Liver (tissue), 9 donors: ENCODE data around the gene ST6GAL1. TPM values are rescaled to one million over a fixed set of nuclear protein-coding genes. Genes with fewer than 3 reads are reported as not detected.

Source experiments
- DNase-seq: peaks from one replicate; pipeline ENCODE4 v3.0.0-alpha.2; 2017; ENCODE audit warnings: low spot score
- H3K27ac ChIP-seq, 2 donors: one replicate each; pipeline ENCODE4 v1.7.0; 2013; ENCODE audit warnings: inconsistent platforms in 2 of 2, low read length in 2 of 2, control low read depth in 1 of 2, low read depth in 1 of 2, mild to moderate bottlenecking in 1 of 2
- H3K27me3 ChIP-seq, 4 donors: one replicate each; pipeline versions ENCODE4 v1.6.1 to v1.7.0; 2013; ENCODE audit warnings: low read length in 3 of 4, inconsistent platforms in 1 of 4, mild to moderate bottlenecking in 1 of 4, moderate library complexity in 1 of 4; ENCODE audit not compliant: control insufficient read depth in 4 of 4, insufficient read depth in 4 of 4
- H3K36me3 ChIP-seq, 4 donors: one replicate each; pipeline versions ENCODE4 v1.6.1 to v1.7.0; 2013; ENCODE audit warnings: low read length in 3 of 4, mild to moderate bottlenecking in 3 of 4, low read depth in 1 of 4, moderate library complexity in 1 of 4; ENCODE audit not compliant: control insufficient read depth in 4 of 4, insufficient read depth in 3 of 4
- H3K4me1 ChIP-seq, 4 donors: one replicate each; pipeline versions ENCODE4 v1.6.1 to v1.7.0; 2013; ENCODE audit warnings: low read length in 3 of 4, mild to moderate bottlenecking in 3 of 4, moderate library complexity in 1 of 4; ENCODE audit not compliant: control insufficient read depth in 4 of 4, insufficient read depth in 4 of 4
- H3K4me3 ChIP-seq, 3 donors: one replicate each; pipeline versions ENCODE4 v1.6.1 to v1.7.0; 2013; ENCODE audit warnings: low read length in 3 of 3, control low read depth in 1 of 3, low read depth in 1 of 3, mild to moderate bottlenecking in 1 of 3
- H3K9ac ChIP-seq, 2 donors: one replicate each; pipeline ENCODE4 v1.7.0; 2013; ENCODE audit warnings: low read length in 2 of 2, mild to moderate bottlenecking in 2 of 2, moderate library complexity in 2 of 2, control low read depth in 1 of 2, low read depth in 1 of 2
- H3K9me3 ChIP-seq, 4 donors: one replicate each; pipeline versions ENCODE4 v1.6.1 to v1.7.0; 2013; ENCODE audit warnings: low read length in 3 of 4; ENCODE audit not compliant: control insufficient read depth in 4 of 4
- ATF3 ChIP-seq: IDR thresholded peaks from 2 replicates; pipeline ENCODE4 v1.6.1; 2016; ENCODE audit warnings: antibody characterized with exemption
- CTCF ChIP-seq: fragments of 150-350 bp; IDR thresholded peaks from 2 replicates; pipeline ENCODE4 v1.5.1; 2017; ENCODE audit warnings: improper control_type of control experiment, low read depth, low read length; ENCODE audit not compliant: missing input control
- EGR1 ChIP-seq, 2 donors: IDR thresholded peaks; 2 replicates each; pipeline ENCODE4 v1.6.1; 2016 to 2018; ENCODE audit warnings: antibody characterized with exemption in 2 of 2, low read depth in 2 of 2
- FOXA2 ChIP-seq: IDR thresholded peaks from 2 replicates; pipeline ENCODE4 v1.6.1; 2016; ENCODE audit warnings: antibody characterized with exemption
- GABPA ChIP-seq, 2 donors: IDR thresholded peaks in 1 of 2; conservative IDR thresholded peaks in 1 of 2; 2 replicates each; pipeline ENCODE4 v1.6.1; 2016; ENCODE audit warnings: antibody characterized with exemption in 2 of 2, mild to moderate bottlenecking in 1 of 2, moderate library complexity in 1 of 2
- HNF4A ChIP-seq, 2 donors: conservative IDR thresholded peaks; 2 replicates each; pipeline ENCODE4 v1.6.1; 2016; ENCODE audit warnings: antibody characterized with exemption in 2 of 2, mild to moderate bottlenecking in 2 of 2
- HNF4G ChIP-seq: IDR thresholded peaks from 2 replicates; pipeline ENCODE4 v1.6.1; 2016; ENCODE audit warnings: antibody characterized with exemption
- JUND ChIP-seq, 2 donors: IDR thresholded peaks; 2 replicates each; pipeline ENCODE4 v1.6.1; 2016; ENCODE audit warnings: antibody characterized with exemption in 2 of 2
- MAX ChIP-seq: IDR thresholded peaks from 2 replicates; pipeline ENCODE4 v1.6.1; 2016; ENCODE audit warnings: antibody characterized with exemption
- NR2F2 ChIP-seq: IDR thresholded peaks from 2 replicates; pipeline ENCODE4 v1.6.1; 2016; ENCODE audit warnings: antibody characterized with exemption
- RAD21 ChIP-seq, 2 donors: IDR thresholded peaks; 2 replicates each; pipeline ENCODE4 v1.6.1; 2016; ENCODE audit warnings: antibody characterized with exemption in 2 of 2, mild to moderate bottlenecking in 2 of 2
- REST ChIP-seq: IDR thresholded peaks from 2 replicates; pipeline ENCODE4 v1.6.1; 2016; ENCODE audit warnings: antibody characterized with exemption, mild to moderate bottlenecking
- SP1 ChIP-seq: IDR thresholded peaks from 2 replicates; pipeline ENCODE4 v1.6.1; 2018; ENCODE audit warnings: antibody characterized with exemption, mild to moderate bottlenecking
- TAF1 ChIP-seq: conservative IDR thresholded peaks from 2 replicates; pipeline ENCODE4 v1.6.1; 2016; ENCODE audit warnings: antibody characterized with exemption, mild to moderate bottlenecking
- ZBTB33 ChIP-seq: IDR thresholded peaks from 2 replicates; pipeline ENCODE4 v1.6.1; 2016; ENCODE audit warnings: antibody characterized with exemption
- WGBS: extraction: QIAGEN DNeasy Blood & Tissue Kit; methylation state at CpG from one replicate; pipeline ENCODE4 v1.1.7; 2013; 5-methylcytosine and 5-hydroxymethylcytosine counted together
- polyA plus RNA-seq, 2 donors: library from polyadenylated mRNA; stranded (reverse) in 1 of 2; unstranded in 1 of 2; fragments of 200-250 nt in 1 of 2; fragments of >200 nt in 1 of 2; fragmentation: Nextera tagmentation in 1 of 2; extraction: Ambion mirVana in 1 of 2; gene quantifications; one replicate each; pipeline versions ENCODE4 v1.2.1 to v1.2.3, GENCODE V29; 2013 to 2015
- total RNA-seq, 2 donors: library from RNA; depleted of rRNA; stranded (reverse); fragments of >200 nt; gene quantifications; one replicate each; pipeline ENCODE4 v1.2.3, GENCODE V29; 2014
- donor health status: healthy.
- donor health status: healthy.
- donor health status: healthy.
- donor health status: healthy.
- donor health status: healthy.

Gene ST6GAL1
- total and polyA plus RNA-seq, 4 donors, result 102 to 425 (median 328) TPM

GRCh38 chr3:186895406-186895805 lies 34.9 kb upstream of the ST6GAL1 start:
- Histone ChIP-seq H3K27ac (no peak overlapping the region), H3K4me3 (no peak overlapping the region), H3K36me3 (no peaks in the 10 kb centered on the region), H3K27me3 (no peaks in the 10 kb centered on the region), H3K9me3 (no peaks in the 10 kb centered on the region), H3K9ac (no peak overlapping the region), H3K4me1 (no peaks in the 10 kb centered on the region)
- WGBS, result 93% methylated on average over 5 of the region's 5 CpGs
- TF ChIP-seq HNF4G (no peak), NR2F2 (no peak), REST (no peak), SP1 (no peak), HNF4A (conservative IDR thresholded peaks at IDR 0.05) (no peak), GABPA (IDR thresholded peaks at IDR 0.05 in 1 of 2, conservative IDR thresholded peaks at IDR 0.05 in 1 of 2) (no peak), RAD21 (IDR thresholded peaks at IDR 0.05) (no peak), JUND (IDR thresholded peaks at IDR 0.05) (no peak)
- no peak for DNase-seq

- no peak for DNase-seq
- Histone ChIP-seq H3K4me3 (no peak overlapping the region), H3K9me3 (no peaks in the 10 kb centered on the region), H3K36me3 (no peaks in the 10 kb centered on the region), H3K9ac (no peak overlapping the region), H3K4me1 (no peaks in the 10 kb centered on the region), H3K27ac (no peak overlapping the region), H3K27me3 (no peaks in the 10 kb centered on the region)
- WGBS, result 97% methylated on average over 4 of the region's 4 CpGs
- TF ChIP-seq ZBTB33, result no peak
These were observed 34.3 kb upstream of the ST6GAL1 start for GRCh38 chr3:186896006-186896405.

- no peak for DNase-seq
- no peak overlapping the region for H3K27ac ChIP-seq
- H3K9ac ChIP-seq, result no peak overlapping the region
- H3K9me3 ChIP-seq, result no peaks in the 10 kb centered on the region
- H3K36me3 ChIP-seq, result no peaks in the 10 kb centered on the region
- no peak overlapping the region for H3K4me3 ChIP-seq
- H3K27me3 ChIP-seq, result no peaks in the 10 kb centered on the region
- H3K4me1 ChIP-seq, result no peaks in the 10 kb centered on the region
- 86% methylated on average over 4 of the region's 4 CpGs for WGBS
- TF ChIP-seq CTCF, result no peak
- TF ChIP-seq HNF4A (conservative IDR thresholded peaks at IDR 0.05), result no peak
- no peak for TF ChIP-seq FOXA2
- no peak for TF ChIP-seq EGR1 (IDR thresholded peaks at IDR 0.05; ENCODE audit: low read depth in 2 of 2)
- no peak for TF ChIP-seq MAX
- TF ChIP-seq SP1, result no peak
- no peak for TF ChIP-seq GABPA (IDR thresholded peaks at IDR 0.05 in 1 of 2, conservative IDR thresholded peaks at IDR 0.05 in 1 of 2)
- no peak for TF ChIP-seq ATF3
- TF ChIP-seq HNF4G, result no peak
- TF ChIP-seq TAF1, result no peak
- TF ChIP-seq RAD21 (IDR thresholded peaks at IDR 0.05), result no peak
- TF ChIP-seq JUND (IDR thresholded peaks at IDR 0.05), result no peak
- TF ChIP-seq NR2F2, result no peak
- no peak for TF ChIP-seq ZBTB33
These were observed 33.5 kb upstream of the ST6GAL1 start for GRCh38 chr3:186896875-186897274.
